Loucy (cell line): ENCODE data around the gene FAM110C.

ENCODE experiments used
- H2AFZ ChIP-seq: fragments of 200-600 bp; sonication (generic); 2 replicates; pipeline ENCODE4 v1.6.0; 2016; ENCODE audit warnings: antibody characterized with exemption, mild to moderate bottlenecking, low read length, moderate library complexity
- H3F3A ChIP-seq: fragments of 200-600 bp; 2 replicates; pipeline ENCODE4 v1.6.0; 2016; ENCODE audit warnings: antibody characterized with exemption, low read depth, mild to moderate bottlenecking
- H3K27me3 ChIP-seq: fragments of 200-600 bp; sonication (generic); 2 replicates; pipeline ENCODE4 v1.6.1; 2014; ENCODE audit warnings: low read length, mild to moderate bottlenecking; ENCODE audit not compliant: insufficient read depth, poor library complexity, severe bottlenecking
- H3K36me3 ChIP-seq: fragments of 200-600 bp; sonication (generic); 2 replicates; pipeline ENCODE4 v1.6.1; 2016; ENCODE audit warnings: low read length; ENCODE audit not compliant: insufficient read depth
- H3K4me1 ChIP-seq: fragments of 200-600 bp; sonication (generic); 2 replicates; pipeline ENCODE4 v1.5.1; 2014; ENCODE audit warnings: low read length, mild to moderate bottlenecking; ENCODE audit not compliant: insufficient read depth, poor library complexity, severe bottlenecking
- H3K4me2 ChIP-seq: fragments of 200-600 bp; sonication (generic); 2 replicates; pipeline ENCODE4 v1.6.0; 2014; ENCODE audit warnings: antibody characterized with exemption, low read length, low read depth, mild to moderate bottlenecking; ENCODE audit not compliant: poor library complexity, severe bottlenecking
- H3K4me3 ChIP-seq: fragments of 200-600 bp; sonication (generic); 2 replicates; pipeline ENCODE4 v1.5.1; 2014; ENCODE audit warnings: low read length, mild to moderate bottlenecking, mixed read lengths; ENCODE audit not compliant: poor library complexity, severe bottlenecking
- H3K79me2 ChIP-seq: fragments of 200-600 bp; sonication (generic); 2 replicates; pipeline ENCODE4 v1.6.1; 2014; ENCODE audit warnings: low read length; ENCODE audit not compliant: insufficient read depth
- H3K9ac ChIP-seq: fragments of 200-600 bp; sonication (generic); 2 replicates; pipeline ENCODE4 v1.6.0; 2014; ENCODE audit warnings: mild to moderate bottlenecking, low read depth, low read length, moderate library complexity; ENCODE audit not compliant: poor library complexity, severe bottlenecking
- H3K9me2 ChIP-seq: fragments of 200-600 bp; sonication (generic); replicated peaks from 2 replicates; pipeline ENCODE4 v1.6.1; 2016; ENCODE audit warnings: low read depth, low read length, mixed read lengths
- H3K9me3 ChIP-seq: fragments of 200-600 bp; sonication (generic); 2 replicates; pipeline ENCODE4 v1.6.1; 2014; ENCODE audit warnings: mild to moderate bottlenecking, antibody characterized with exemption, low read length, low read depth; ENCODE audit not compliant: insufficient read depth
- H4K20me1 ChIP-seq: fragments of 200-600 bp; sonication (generic); 2 replicates; pipeline ENCODE4 v1.6.0; 2014; ENCODE audit warnings: antibody characterized with exemption, low read length, mild to moderate bottlenecking; ENCODE audit not compliant: insufficient read depth, poor library complexity, severe bottlenecking
- EZH2phosphoT487 ChIP-seq: fragments of 200-600 bp; IDR thresholded peaks from 2 replicates; pipeline ENCODE4 v1.6.1; 2018; ENCODE audit warnings: antibody characterized with exemption, mild to moderate bottlenecking, moderate library complexity, borderline replicate concordance
- TF ChIP-seq, protein P1 (sequence below): fragments of 200-600 bp; sonication (generic); conservative IDR thresholded peaks from 2 replicates; pipeline ENCODE4 v1.5.1; 2014; ENCODE audit warnings: mild to moderate bottlenecking, antibody characterized with exemption, low read length

The FAM110C gene, protein sequence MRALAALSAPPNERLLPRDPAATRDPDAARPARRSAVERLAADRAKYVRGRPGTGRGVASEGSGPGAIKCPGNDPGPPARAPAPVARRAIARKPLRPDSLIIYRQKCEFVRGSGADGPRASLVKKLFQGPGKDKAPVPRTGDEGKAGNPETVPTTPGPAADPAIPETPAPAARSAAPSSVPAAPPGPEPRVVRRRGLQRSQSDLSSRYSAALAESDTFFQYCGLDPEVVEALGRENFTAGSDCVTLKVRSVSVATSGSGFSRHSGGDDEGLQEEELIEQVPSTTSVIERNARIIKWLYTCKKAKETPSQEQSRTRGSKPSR

DNA sequence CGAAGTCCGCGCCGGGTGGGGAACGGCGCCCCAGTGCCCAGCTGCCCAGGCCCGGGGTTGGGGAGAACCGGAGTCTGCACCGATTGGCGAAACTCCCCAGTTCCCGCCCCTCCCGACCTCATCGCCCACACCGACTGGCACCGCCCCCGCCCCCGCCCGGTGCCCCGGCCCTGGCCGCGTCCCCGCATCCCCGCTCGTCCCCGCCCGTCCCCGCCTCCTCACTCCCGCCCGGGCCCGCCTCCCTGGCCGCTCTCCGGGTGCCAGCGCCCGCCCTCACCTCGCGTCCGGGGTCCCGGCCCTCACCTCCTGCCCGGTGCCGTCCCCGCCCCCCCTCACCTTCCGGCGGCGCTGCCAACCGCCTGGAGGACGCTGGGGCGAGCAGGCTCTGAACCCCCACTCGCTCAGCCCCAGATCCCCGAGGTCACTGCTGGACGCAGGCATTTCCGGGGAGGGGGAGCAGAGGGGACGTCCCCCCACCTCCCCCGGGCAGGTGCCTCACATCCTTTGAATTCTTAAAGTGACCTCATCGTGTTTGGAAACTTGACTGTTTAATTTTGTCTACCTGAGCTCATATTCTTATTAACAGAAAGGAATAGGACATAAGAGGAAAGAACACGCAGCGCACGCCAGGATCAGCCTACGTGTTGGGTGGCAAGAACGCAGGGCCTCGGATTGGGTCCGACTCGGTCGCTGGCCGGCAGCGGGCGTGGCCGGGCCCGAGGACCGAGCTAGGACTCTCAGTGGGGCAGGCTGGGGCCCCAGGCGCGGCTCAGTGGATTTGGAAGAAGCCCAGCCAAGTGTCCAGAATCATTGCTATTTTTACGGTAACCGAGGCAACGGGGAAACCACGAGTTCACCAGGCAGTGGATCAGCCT, at the start of gene FAM110C:
TSS of gene FAM110C (minus strand) at position 35 of the 875 bp plus-strand sequence. CDS start 120 bp downstream, outside the sequence.
- Histone ChIP-seq H3K4me3 (no peak within 1 kb of the TSS), H2AFZ (no peak within 1 kb of the TSS), H3K4me2 (no peak within 1 kb of the TSS), H4K20me1 (no peaks in the 10 kb centered on the region), H3K4me1 (peaks cover 20% of the 10 kb centered on the region), H3F3A (no peaks in the 10 kb centered on the region), H3K9me2 (no peaks in the 10 kb centered on the region), H3K9ac (no peak within 1 kb of the TSS), H3K9me3 (0 out of 2 replicates have a peak, but pooled peaks cover 4% of the 10 kb centered on the region), H3K27me3 (no peaks in the 10 kb centered on the region), H3K79me2 (no peaks in the 10 kb centered on the region), H3K36me3 (no peaks in the 10 kb centered on the region)
- TF ChIP-seq, protein P1, sequence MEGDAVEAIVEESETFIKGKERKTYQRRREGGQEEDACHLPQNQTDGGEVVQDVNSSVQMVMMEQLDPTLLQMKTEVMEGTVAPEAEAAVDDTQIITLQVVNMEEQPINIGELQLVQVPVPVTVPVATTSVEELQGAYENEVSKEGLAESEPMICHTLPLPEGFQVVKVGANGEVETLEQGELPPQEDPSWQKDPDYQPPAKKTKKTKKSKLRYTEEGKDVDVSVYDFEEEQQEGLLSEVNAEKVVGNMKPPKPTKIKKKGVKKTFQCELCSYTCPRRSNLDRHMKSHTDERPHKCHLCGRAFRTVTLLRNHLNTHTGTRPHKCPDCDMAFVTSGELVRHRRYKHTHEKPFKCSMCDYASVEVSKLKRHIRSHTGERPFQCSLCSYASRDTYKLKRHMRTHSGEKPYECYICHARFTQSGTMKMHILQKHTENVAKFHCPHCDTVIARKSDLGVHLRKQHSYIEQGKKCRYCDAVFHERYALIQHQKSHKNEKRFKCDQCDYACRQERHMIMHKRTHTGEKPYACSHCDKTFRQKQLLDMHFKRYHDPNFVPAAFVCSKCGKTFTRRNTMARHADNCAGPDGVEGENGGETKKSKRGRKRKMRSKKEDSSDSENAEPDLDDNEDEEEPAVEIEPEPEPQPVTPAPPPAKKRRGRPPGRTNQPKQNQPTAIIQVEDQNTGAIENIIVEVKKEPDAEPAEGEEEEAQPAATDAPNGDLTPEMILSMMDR = no peak
- TF ChIP-seq EZH2phosphoT487 = no peak

DNA sequence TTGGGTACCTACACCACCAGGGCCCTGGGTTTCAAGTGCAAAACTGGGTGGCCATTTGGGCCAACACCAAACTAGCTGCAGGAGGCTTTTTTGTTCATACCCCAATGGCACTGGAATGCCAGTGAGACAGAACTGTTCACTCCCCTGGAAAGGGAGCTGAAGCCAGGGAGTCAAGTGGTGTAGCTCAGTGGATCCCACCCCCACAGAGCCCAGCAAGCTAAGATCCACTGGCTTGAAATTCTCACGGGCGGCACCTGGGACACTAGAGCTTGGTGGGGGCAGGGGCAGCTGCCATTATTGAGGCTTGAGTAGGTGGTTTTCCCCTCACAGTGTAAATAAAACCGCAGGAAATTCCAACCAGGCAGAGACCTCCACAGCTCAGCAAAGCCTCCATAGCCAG, 46.0 kb upstream of the FAM110C start:
- Histone ChIP-seq H3K4me2 (no peak overlapping the region), H2AFZ (no peak overlapping the region)

DNA sequence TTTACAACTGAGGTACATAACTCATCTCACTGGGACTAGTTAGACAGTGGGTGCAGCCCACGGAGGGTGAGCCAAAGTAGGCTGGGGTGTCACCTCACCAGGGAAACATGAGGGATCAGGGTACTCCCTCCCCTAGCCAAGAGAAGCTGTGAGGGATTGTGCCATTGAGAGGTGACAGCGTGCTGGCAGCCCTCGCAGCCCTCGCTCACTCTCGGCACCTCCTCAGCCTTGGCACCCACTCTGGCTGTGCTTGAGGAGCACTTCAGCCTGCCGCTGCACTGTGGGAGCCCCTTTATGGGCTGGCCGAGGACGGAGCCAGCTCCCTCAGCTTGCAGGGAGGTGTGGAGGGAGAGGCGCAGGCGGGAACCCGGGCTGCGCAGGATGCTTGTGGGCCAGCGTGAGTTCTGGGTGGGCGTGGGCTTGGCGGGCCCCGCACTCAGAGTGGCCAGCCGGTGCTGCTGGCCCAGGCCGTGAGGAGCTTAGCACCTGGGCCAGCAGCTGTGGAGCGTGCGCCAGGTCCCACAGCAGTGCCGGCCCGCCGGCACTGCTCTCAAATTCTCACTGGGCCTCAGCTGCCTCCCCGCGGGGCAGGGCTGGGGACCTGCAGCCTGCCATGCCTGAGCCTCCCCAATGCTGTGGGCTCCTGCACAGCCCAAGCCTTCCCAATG, 44.5 kb upstream of the FAM110C start:
- Histone ChIP-seq H3K4me1 (no peaks in the 10 kb centered on the region), H3K79me2 (no peaks in the 10 kb centered on the region), H4K20me1 (no peaks in the 10 kb centered on the region), H3K9me2 (no peaks in the 10 kb centered on the region), H2AFZ (no peak overlapping the region), H3K27me3 (no peaks in the 10 kb centered on the region), H3K4me2 (no peak overlapping the region), H3K4me3 (no peak overlapping the region), H3K9me3 (no peaks in the 10 kb centered on the region), H3F3A (no peaks in the 10 kb centered on the region), H3K9ac (no peak overlapping the region), H3K36me3 (no peaks in the 10 kb centered on the region)
- TF ChIP-seq, protein P1 = no peak
- no peak for TF ChIP-seq EZH2phosphoT487

More for the DNA sequence above, 46.0 kb upstream of the FAM110C start:
- no peaks in the 10 kb centered on the region for H3K9me2 ChIP-seq
- H3K79me2 ChIP-seq = no peaks in the 10 kb centered on the region
- no peaks in the 10 kb centered on the region for H4K20me1 ChIP-seq
- no peak overlapping the region for H3K9ac ChIP-seq
- H3K36me3 ChIP-seq = no peaks in the 10 kb centered on the region
- H3K4me3 ChIP-seq = no peak overlapping the region
- TF ChIP-seq, protein P1 = no peak
- no peak for TF ChIP-seq EZH2phosphoT487
- no peaks in the 10 kb centered on the region for H3K27me3 ChIP-seq
- H3K9me3 ChIP-seq = no peaks in the 10 kb centered on the region
- no peaks in the 10 kb centered on the region for H3K4me1 ChIP-seq
- H3F3A ChIP-seq = no peaks in the 10 kb centered on the region
